RWPE2 (cell line): ENCODE data around the gene BAZ2B.

ENCODE experiments used
- ATAC-seq: fragments of 200-7000 bp; cut with Tn5 transposase; 3 replicates; pipeline ENCODE4 v1.9.1; 2021; ENCODE audit warnings: low read depth
- DNase-seq: peaks from one replicate; pipeline ENCODE4 v3.0.0-alpha.2; 2020; ENCODE audit warnings: low spot score
- H3K27ac ChIP-seq: fragments of 450-650 bp; 2 replicates; pipeline ENCODE4 v1.5.1; 2017; ENCODE audit warnings: mild to moderate bottlenecking; ENCODE audit not compliant: poor library complexity, severe bottlenecking
- H3K27me3 ChIP-seq: fragments of 250-450 bp; sonication (Bioruptor Pico); 2 replicates; pipeline ENCODE4 v1.5.1; 2021; ENCODE audit warnings: mild to moderate bottlenecking, moderate library complexity; ENCODE audit not compliant: insufficient read depth, poor library complexity, severe bottlenecking
- H3K36me3 ChIP-seq: fragments of 250-450 bp; sonication (Bioruptor Pico); 2 replicates; pipeline ENCODE4 v1.5.1; 2020; ENCODE audit warnings: low read depth, mild to moderate bottlenecking, moderate library complexity
- H3K4me1 ChIP-seq: fragments of 250-450 bp; sonication (Bioruptor Pico); 2 replicates; pipeline ENCODE4 v1.5.1; 2021; ENCODE audit warnings: mild to moderate bottlenecking, moderate library complexity; ENCODE audit not compliant: insufficient read depth, poor library complexity, severe bottlenecking
- H3K4me3 ChIP-seq: fragments of 250-450 bp; sonication (Bioruptor Pico); 2 replicates; pipeline ENCODE4 v1.5.1; 2021; ENCODE audit warnings: mild to moderate bottlenecking, moderate library complexity; ENCODE audit not compliant: severe bottlenecking
- H3K9me3 ChIP-seq: fragments of 250-450 bp; sonication (Bioruptor Pico); 2 replicates; pipeline ENCODE4 v1.5.1; 2021; ENCODE audit warnings: mild to moderate bottlenecking, moderate library complexity; ENCODE audit not compliant: severe bottlenecking
- TF ChIP-seq, protein P1 (sequence below): fragments of 450-650 bp; IDR thresholded peaks from one replicate; pipeline ENCODE4 v1.5.1; 2017; ENCODE audit warnings: mild to moderate bottlenecking, moderate library complexity; ENCODE audit not compliant: poor library complexity, severe bottlenecking

Gene BAZ2B

DNA sequence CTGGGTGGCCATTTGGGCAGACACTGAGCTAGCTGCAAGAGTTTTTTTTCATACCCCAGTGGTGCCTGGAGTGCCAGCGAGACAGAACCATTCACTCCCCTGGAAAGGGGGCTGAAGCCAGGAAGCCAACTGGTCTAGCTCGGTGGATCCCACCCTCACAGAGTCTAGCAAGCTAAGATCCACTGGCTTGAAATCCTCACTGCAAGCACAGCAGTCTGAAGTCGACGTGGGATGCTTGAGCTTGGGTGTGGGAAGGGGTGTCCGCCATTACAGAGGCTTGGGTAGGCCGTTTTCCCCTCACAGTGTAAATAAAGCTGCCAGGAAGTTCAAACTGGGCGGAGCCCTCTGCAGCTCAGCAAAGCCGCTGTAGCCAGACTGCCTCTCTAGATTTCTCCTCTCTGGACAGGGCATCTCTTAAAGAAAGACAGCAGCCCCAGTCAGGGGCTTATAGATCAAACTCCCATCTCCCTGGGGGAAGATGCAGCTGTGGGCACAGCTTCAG, 260.2 kb downstream of the BAZ2B start:
- ATAC-seq (no peak), DNase-seq (no peak)
- no peaks in the 10 kb centered on the region for H3K9me3 ChIP-seq
- H3K27ac ChIP-seq, result no peak overlapping the region
- no peaks in the 10 kb centered on the region for H3K36me3 ChIP-seq
- TF ChIP-seq, protein P1, sequence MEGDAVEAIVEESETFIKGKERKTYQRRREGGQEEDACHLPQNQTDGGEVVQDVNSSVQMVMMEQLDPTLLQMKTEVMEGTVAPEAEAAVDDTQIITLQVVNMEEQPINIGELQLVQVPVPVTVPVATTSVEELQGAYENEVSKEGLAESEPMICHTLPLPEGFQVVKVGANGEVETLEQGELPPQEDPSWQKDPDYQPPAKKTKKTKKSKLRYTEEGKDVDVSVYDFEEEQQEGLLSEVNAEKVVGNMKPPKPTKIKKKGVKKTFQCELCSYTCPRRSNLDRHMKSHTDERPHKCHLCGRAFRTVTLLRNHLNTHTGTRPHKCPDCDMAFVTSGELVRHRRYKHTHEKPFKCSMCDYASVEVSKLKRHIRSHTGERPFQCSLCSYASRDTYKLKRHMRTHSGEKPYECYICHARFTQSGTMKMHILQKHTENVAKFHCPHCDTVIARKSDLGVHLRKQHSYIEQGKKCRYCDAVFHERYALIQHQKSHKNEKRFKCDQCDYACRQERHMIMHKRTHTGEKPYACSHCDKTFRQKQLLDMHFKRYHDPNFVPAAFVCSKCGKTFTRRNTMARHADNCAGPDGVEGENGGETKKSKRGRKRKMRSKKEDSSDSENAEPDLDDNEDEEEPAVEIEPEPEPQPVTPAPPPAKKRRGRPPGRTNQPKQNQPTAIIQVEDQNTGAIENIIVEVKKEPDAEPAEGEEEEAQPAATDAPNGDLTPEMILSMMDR, result no peak
- no peak overlapping the region for H3K4me3 ChIP-seq
- no peaks in the 10 kb centered on the region for H3K27me3 ChIP-seq
- H3K4me1 ChIP-seq, result no peaks in the 10 kb centered on the region

DNA sequence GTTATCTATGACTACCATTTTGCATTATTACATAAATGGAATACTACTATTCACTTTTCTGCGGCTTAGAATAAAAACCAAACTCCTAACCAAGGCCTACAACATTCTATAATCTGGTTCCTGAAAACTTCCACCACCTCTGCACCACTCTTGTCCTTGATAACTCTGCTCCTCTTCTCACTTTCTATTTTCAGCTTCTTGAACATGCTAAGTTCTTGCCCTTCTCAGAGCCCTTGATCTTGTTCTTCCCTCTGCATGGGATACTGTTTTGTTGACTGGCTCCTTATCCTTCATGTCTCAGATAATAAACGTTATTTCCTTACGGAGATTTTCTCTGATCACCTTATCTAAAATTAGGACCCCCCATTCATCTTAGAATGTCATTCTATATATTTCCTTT, 264.4 kb downstream of the BAZ2B start:
- TF ChIP-seq, protein P1, result no peak
- Histone ChIP-seq H3K27ac (no peak overlapping the region), H3K27me3 (no peaks in the 10 kb centered on the region), H3K4me1 (no peaks in the 10 kb centered on the region), H3K36me3 (peaks cover 26% of the 10 kb centered on the region), H3K4me3 (no peak overlapping the region), H3K9me3 (no peaks in the 10 kb centered on the region)
- ATAC-seq (no peak), DNase-seq (no peak)

DNA sequence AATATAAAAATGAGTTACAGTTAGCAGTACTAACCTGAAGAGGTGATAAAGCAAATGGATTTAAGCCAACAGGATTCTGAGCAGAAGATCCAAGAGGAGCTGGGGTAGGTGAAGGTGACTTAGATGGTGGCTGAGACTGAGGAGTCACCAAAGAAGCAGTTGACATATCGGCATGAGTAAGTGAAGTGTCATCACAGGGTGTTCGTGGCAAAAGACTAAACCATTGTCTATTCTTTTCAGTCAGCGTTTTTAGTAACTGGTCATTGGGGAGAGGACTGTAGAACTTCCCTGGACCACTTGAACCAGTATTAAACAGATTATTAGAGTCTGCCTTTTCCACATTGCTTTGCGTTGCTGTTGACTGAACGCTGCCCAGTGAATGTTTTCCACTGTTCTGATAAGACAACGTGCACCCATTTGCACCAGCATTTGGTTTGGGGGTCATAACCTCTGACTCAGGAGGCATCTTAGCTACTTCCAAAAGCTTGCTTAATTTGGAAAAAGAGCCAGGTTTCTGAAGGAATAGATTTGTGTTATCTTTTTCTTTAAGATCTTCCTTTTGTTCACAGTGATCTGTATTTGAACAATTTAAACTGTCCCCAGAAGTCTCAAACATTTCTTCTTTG, 266.6 kb downstream of the BAZ2B start:
- no peaks in the 10 kb centered on the region for H3K9me3 ChIP-seq
- no peak overlapping the region for H3K4me3 ChIP-seq
- H3K27me3 ChIP-seq, result no peaks in the 10 kb centered on the region
- no peak overlapping the region for H3K27ac ChIP-seq
- DNase-seq (no peak), ATAC-seq (no peak)
- peaks cover 30% of the 10 kb centered on the region for H3K36me3 ChIP-seq
- H3K4me1 ChIP-seq, result no peaks in the 10 kb centered on the region
- TF ChIP-seq, protein P1, result no peak

DNA sequence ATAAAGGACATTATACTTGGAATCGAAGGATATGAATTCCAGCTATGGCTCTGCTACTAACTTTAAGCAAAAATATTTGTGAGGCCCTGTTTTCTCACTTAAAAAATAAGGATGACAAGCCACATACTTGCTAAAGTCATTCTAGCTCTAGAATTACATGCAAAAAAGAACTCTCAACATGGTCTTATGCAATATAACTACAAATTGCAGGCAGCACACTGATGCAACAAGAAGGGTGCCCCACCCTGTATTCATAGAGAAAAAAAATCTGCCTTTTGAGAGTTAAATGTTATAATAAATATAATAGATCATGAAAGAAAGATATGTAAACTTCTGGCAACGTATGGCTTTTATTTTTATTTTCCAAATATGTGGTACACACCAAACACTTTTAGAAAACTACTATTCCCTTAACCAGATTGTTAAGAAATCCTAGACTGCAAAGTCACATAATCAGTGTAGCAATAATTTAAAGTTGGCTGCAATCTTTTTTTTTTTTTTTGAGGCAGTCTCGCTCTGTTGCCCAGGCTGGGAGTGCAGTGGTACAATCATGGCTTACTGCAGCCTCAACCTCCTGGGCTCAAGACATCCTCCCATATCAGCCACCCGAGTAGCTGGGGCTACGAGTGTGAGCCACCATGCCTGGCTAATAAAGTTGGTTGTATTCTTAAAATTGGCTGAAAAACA, 289.6 kb downstream of the BAZ2B start:
- Histone ChIP-seq H3K4me3 (no peak overlapping the region), H3K4me1 (peaks cover 11% of the 10 kb centered on the region), H3K36me3 (peaks cover 27% of the 10 kb centered on the region), H3K27ac (peak overlapping the region; percentile 3), H3K9me3 (no peaks in the 10 kb centered on the region), H3K27me3 (no peaks in the 10 kb centered on the region)
- TF ChIP-seq, protein P1, result no peak
- DNase-seq (no peak), ATAC-seq (peak; percentile 49; the same call in 1 of the 3 replicates)

DNA sequence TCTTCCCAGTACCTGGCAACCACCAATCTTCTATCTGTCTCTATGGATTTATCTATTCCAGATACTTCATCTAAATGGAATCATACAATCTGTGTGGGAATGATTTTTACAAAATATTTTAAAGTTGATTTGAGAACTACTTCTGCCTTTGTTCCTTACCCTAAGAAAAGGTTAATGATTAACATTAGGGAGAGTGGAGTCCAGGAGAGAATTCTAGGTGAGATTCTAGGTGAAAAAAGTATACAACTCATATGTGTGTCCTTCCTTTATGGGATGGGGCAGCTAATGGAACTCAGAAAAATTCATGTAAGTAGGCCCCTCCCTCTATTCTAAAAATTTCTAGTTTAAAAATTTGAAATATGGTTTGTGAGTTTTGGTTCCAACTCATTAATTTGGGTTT, 293.9 kb downstream of the BAZ2B start:
- Histone ChIP-seq H3K27ac (no peak overlapping the region), H3K4me1 (peaks cover 11% of the 10 kb centered on the region), H3K27me3 (no peaks in the 10 kb centered on the region), H3K4me3 (no peak overlapping the region), H3K36me3 (peaks cover 33% of the 10 kb centered on the region), H3K9me3 (no peaks in the 10 kb centered on the region)
- DNase-seq, result no peak
- TF ChIP-seq, protein P1, result no peak
- ATAC-seq, result no peak
